ENCODE measurements around the gene B4GALT4.

- no peak for TF ChIP-seq POLR2A (IDR thresholded peaks at IDR 0.05)
- no peak for TF ChIP-seq CTCF (IDR thresholded peaks at IDR 0.05)
- TF ChIP-seq EP300 (IDR thresholded peaks at IDR 0.05): no peak
These were observed 48.7 kb upstream of the B4GALT4 start for GRCh38 chr3:119289404-119289770.

All from tibial nerve (tissue), 4 donors.